ENCODE data around the gene ABCD1. TPM values are rescaled to one million over a fixed set of nuclear protein-coding genes. Genes with fewer than 3 reads are reported as not detected.

Gene ABCD1
- total and polyA plus RNA-seq, 9 of the 15 experiments (the other 6 are each of a cell fraction or from before 2014, with no cell fraction given) = 0.07 to 6.9 (median 2.2) TPM

GRCh38 chrX:153765138-153766079 lies 40.8 kb downstream of the ABCD1 start (continued):
- TF ChIP-seq ZNF354B (CRISPR knock-in tag; IDR thresholded peaks at IDR 0.05) (no peak), SREBF1 (IDR thresholded peaks at IDR 0.05; ENCODE audit: borderline replicate concordance, low read depth, low read length) (no peak), CHD1 (IDR thresholded peaks at IDR 0.05; ENCODE audit: low read length) (peak; percentile 69), MBD1 (CRISPR knock-in tag; IDR thresholded peaks at IDR 0.05) (no peak), U2AF2 (optimal IDR thresholded peaks at IDR 0.05; ENCODE audit: low read depth, low read length) (no peak), ZBTB11 (CRISPR knock-in tag; IDR thresholded peaks at IDR 0.05) (peak in 2 of 3 experiments; percentile 77 to 96; a peak in 4 of 6 replicates), BMI1 (IDR thresholded peaks at IDR 0.05; ENCODE audit: low read length) (no peak), STAT5A (IDR thresholded peaks at IDR 0.05; ENCODE audit: borderline replicate concordance, low read length) (peak; percentile 71; the same call in 1 of the 2 replicates), BRF1 (IDR thresholded peaks at IDR 0.05; ENCODE audit: borderline replicate concordance, extremely low read depth, insufficient read length) (no peak), TAF15 (IDR thresholded peaks at IDR 0.05; ENCODE audit: low read depth, low read length) (no peak), ZZZ3 (IDR thresholded peaks at IDR 0.05) (no peak), ZBTB7A (IDR thresholded peaks at IDR 0.05; ENCODE audit: borderline replicate concordance, control insufficient read depth, low read depth, low read length) (peak; percentile 81; the same call in 1 of the 2 replicates), ARID2 (IDR thresholded peaks at IDR 0.05) (no peak), SNRNP70 (optimal IDR thresholded peaks at IDR 0.05; ENCODE audit: low read depth, low read length) (no peak), EWSR1 (IDR thresholded peaks at IDR 0.05; ENCODE audit: borderline replicate concordance, low read depth, partially characterized antibody) (no peak), FOSL1 (tag; conservative IDR thresholded peaks at IDR 0.05) (no peak), FOXM1 (IDR thresholded peaks at IDR 0.05; ENCODE audit: low read depth) (peak; percentile 50; the same call in 1 of the 2 replicates), FOXM1 (CRISPR knock-in tag; IDR thresholded peaks at IDR 0.05; ENCODE audit: low read depth) (0 out of 2 replicates have a peak, but pooled peaks have one; percentile 77), ZNF140 (CRISPR knock-in tag; IDR thresholded peaks at IDR 0.05) (no peak), SP1 (CRISPR knock-in tag; IDR thresholded peaks at IDR 0.05) (peak; percentile 53; the same call in 1 of the 2 replicates), MLLT1 (IDR thresholded peaks at IDR 0.05) (no peak)
